ENCODE data around the gene UBAC1.
"Not testable (repeated sequence)": the region's sequence is repeated elsewhere in the genome, so short reads cannot be mapped to it uniquely, and the experiment has no call there.

GRCh38 chr9:135943604-135944003 is 17.6 kb downstream of the UBAC1 start:
- not testable (repeated sequence) for TF ChIP-seq CTCF (optimal IDR thresholded peaks at IDR 0.05 in 1 of 3, IDR thresholded peaks at IDR 0.05 in 1 of 3, conservative IDR thresholded peaks at IDR 0.05 in 1 of 3; ENCODE audit: extremely low read depth in 1 of 3, insufficient read depth in 2 of 3, low read length in 3 of 3); EZH2 (IDR thresholded peaks at IDR 0.05; ENCODE audit: low read length)
